GM19239 (cell line): ENCODE measurements around the gene UBXN1.

Experiments used
- DNase-seq: peaks from one replicate; pipeline ENCODE4 v3.0.0; 2011; ENCODE audit warnings: low spot score; ENCODE audit not compliant: insufficient read length
- FAIRE-seq: peaks from 2 replicates; lab custom pipeline; 2011; peaks lifted over from hg19 to GRCh38; lab: Jason Lieb, UNC

UBXN1 gene, protein sequence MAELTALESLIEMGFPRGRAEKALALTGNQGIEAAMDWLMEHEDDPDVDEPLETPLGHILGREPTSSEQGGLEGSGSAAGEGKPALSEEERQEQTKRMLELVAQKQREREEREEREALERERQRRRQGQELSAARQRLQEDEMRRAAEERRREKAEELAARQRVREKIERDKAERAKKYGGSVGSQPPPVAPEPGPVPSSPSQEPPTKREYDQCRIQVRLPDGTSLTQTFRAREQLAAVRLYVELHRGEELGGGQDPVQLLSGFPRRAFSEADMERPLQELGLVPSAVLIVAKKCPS

DNA sequence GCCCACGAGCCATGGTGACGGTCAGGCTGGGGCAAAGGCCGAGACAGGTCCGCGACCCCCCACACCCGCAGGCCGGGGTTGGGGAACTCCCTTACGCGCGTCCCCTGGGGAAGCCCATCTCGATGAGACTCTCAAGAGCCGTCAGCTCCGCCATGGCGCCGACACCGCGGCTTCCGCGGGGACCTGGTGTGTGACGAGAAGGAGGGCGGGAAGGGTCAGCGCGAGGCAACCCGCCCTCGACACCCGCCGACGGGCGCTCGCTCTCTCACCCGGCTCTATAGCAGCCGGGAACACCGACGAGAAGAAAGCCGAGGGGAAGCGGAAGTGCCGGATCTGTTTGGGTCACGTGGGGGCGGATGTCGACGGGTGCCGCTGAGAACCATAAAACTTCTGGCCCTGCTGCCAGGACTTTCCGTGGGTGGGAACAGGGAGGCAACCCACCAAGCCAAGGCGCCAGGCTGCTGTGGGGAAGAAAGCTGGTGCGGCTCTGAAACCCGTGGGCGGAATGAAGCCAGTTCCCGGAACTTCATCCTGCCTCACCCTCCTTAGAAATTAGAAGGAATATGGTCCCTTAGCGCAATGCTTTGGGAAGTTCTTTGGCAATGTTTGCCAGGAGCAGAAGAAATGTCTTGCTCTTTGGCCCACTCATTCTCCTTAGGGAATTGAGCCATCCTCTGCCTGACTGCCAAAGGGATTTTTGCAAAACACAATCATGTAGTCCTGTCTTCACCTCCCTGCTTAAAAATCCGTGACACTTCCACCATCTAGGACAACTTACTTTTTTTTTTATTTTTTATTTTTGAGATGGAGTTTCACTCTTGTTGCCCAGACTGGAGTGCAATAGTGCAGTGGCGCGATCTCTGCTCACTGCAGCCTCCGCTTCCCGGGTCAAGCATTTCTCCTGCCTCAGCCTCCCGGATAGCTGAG is at the start of gene UBXN1:
TSS of gene UBXN1 (minus strand) at position 304 of the 927 bp plus-strand sequence. CDS start at position 154, 150 bp downstream.
- FAIRE-seq (peak; percentile 59), DNase-seq (peak; percentile 91)

DNA sequence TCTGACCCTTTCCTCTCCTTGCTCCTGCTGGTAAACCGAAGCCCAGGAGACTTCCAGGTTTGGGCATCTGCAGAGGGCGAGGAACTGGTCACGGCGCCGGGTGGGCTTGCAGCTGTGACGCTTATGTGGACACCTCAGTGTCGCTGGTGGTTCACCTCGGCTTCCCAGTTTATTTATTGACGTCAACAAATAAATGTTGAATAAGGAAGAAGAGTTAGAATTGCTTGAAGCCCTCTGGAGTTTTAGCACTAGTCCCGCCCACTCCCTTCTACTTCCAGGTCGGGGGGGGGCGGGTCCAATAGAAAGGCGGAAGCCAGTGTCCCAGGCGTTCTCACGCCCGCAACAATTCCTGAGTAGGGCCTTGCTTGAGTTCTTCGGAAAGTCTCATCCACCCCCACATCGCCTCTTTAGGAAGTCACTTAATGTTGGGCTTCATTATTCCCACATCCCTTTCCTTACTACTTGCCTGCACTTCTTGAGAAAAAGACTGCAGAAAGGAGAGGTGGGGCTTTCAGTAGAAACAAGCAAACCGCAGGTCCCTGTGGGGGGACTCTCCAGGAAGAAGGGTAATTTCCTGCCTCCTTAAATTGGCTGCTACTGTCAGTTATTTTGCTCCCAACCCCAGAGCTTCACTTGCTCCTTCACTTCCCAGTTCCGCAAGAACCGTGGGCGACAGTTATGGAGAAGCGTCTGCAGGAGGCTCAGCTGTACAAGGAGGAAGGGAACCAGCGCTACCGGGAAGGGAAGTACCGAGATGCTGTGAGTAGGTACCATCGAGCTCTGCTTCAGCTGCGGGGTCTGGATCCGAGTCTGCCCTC is 49.5 kb upstream of the UBXN1 start, which contains the start of gene TTC9C:
TSS of gene TTC9C (plus strand) at position 316 of the 818 bp plus-strand sequence. CDS start at position 679, 363 bp downstream.
- FAIRE-seq (peak; percentile 80), DNase-seq (peak; percentile 48)

DNA sequence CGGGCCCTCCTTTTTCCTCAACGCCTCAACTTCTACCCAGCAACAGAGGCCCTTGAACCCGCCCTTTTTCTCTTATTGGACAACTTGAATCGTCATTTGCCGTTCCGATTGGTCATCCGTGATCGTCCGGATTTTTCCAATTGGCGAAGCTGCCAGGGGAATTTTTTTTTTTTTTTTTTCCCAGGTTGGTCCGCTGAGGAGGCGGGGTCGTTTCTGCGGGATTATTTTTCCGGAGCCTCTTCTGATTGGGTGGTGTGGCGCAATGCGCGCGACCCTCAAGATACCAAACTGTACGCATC is 48.9 kb upstream of the UBXN1 start:
- DNase-seq (peak; percentile 38), FAIRE-seq (peak; percentile 91)

DNA sequence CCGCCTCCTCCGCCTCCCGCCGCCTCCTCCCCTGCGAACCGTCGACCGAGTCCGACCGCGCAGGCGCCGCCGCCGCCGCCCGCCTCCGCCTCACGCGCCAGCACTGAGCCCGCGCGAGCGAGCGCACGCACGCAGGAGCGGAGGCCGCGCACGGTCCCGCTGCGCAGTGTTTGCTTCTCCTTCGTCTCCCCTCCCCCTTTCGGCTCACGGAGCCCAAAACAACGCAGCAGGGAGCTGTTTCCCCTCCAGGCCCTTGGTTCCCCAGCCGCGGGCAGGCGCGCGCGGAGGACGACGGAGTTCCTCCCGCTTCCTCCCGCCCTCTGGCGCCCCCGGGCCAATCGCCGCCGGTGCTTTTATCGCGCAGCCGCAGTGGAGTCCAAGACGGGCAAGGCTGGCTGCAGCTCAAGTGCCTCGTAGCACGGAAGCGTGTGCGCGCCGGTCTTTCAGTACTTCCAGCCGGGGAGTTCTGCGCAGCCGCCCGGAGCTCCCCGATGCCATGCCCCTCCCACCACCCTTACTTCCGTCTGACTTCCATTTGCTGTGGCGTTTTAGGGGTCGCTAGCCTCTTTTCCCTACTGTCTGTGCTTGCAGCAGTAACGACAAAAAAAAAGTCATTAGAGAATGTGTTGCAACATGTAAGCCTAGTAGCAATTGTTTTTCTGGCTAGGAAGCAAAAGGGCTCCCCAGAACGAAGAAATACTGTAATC is 48.4 kb upstream of the UBXN1 start, which contains the start of gene HNRNPUL2:
TSS of gene HNRNPUL2 (minus strand) at position 293 of the 707 bp plus-strand sequence. CDS start 301 bp downstream, outside the sequence.
- FAIRE-seq (no peak), DNase-seq (peak; percentile 91)

DNA sequence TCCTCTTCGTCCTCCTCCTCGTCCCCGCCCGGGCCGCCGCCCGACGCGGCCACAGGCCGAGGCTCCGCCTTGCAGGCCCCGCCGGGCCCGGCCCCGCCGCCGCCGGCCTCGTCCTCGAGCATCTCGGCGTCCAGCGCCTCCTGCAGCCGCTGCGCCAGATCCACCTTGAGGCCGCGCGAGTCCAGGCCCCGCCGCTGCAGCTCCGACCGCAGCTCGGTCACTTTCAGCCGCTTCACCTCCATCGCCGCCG is 48.0 kb upstream of the UBXN1 start:
- no peak for DNase-seq
- no peak for FAIRE-seq

DNA sequence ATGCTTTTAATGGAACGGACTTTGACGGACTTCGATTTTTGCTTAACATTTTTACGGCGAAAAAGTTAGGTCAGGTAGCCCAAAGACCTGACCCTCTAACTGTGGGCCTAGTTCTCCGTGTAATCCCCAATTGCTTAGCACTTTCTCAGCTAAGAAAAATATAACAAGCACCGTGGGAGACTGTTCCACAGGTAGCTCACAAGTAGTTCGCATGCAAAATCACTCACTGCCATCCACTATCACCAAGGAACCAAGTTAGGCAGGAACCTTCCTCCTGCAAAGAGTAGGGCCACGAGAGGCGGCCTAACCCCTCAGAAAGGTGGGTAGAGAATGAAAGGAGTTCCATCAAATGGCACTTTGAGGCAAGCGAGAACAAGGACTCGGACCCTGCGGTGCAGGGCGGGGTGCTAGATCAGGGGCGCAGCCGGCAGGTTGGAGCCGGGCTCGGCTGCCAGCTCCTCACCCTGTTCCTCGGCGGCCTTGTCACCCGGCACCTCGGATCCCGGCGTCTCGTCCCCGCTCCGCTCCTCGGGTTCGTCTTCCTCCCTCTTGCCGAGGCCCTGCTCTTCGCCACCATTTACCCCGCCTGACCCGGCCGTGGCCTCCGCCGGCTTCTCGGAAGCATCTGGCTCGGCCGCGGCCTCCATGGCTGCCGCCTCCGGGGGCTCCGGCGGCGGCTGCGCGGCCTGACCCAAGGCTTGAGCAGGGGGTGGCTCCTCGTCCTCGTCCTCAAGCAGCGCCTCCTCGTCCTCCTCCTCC is 47.5 kb upstream of the UBXN1 start:
- FAIRE-seq, result no peak
- DNase-seq, result no peak

DNA sequence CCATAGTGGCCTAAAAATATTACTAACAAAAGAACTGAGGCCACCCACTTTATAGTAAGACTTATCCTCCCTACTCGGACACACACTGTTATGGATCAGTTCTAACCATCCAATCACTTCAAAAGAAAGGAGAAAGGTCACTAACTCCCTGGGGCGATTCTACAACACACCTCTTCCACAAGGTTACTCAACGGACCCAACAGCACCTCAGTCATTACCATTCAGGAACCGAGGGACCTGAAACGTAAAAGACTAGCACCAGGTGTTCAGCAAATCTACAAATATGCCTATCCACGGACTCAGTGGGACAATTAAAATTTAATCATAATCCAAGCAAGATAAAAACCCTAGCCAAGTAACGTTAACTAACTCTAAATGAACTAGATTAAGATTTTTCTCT is 46.8 kb upstream of the UBXN1 start:
- DNase-seq, result no peak
- FAIRE-seq, result no peak

DNA sequence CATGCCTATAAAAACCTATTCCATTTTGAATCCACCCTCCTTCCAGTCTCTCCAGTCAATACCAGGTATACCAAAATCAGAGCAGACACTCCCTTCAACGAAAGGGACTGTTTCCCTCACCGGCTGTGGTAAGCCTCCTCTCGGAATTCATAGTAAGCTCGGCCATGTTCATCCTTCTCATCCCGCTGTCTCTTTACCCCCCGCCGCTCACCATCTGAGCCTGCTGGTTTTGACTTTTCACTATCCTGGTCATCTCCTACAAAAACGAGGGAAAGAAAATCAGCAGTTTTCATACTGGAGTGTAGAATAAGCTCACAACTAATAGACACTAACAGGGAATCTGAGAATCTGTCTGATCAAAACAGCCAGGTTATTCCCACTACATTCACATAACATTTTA is 45.3 kb upstream of the UBXN1 start:
- FAIRE-seq, result no peak
- DNase-seq, result no peak

DNA sequence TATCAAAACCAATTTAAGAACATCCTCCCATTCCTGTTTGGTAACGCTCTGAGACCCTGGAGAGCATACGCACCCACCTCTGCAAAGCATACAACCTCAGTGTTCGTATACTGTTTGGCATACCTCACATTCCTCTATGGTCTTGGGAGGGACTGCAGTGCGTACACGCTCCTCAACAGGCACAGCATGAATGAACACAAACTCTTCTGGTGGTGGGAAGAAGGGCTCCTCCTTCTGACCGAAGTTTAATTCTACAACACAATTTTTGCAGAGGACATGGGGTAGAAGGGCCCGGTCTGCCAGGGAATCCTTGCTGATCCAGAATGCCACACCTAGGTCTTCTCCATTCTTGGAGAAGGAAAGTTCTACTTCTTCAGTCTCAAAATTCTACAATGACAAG is 43.1 kb upstream of the UBXN1 start:
- no peak for DNase-seq
- no peak for FAIRE-seq

DNA sequence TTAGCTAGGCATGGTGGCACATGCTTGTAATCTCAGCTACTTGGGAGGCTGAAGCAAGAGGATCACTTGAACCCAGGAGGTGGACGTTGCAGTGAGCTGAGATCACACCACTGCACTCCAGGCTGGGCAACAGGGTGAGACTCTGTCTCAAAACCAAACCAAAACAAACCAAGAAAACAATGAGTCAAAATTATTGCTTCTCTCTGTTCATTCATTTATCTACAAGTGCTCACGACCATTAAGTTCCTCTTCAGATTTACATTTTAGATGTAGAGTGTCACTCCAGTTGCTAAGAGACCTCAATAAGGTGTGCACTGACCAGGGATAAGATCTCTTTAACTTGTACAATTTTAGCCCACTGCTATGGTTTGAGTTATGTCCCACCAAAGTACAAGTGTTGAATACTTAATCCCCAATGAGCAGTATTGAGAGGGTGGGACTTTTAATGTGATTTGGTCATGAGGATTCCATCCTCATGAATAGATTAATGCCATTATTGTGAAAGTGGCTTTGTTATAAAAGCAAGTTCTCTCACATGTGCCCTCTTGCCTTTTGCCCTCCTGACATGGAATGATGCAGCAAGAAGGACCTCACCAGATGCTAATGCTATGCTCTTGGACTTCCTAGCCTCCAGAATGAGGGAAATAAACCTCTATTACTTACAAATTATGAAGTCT is 40.6 kb upstream of the UBXN1 start:
- FAIRE-seq (no peak), DNase-seq (no peak)

DNA sequence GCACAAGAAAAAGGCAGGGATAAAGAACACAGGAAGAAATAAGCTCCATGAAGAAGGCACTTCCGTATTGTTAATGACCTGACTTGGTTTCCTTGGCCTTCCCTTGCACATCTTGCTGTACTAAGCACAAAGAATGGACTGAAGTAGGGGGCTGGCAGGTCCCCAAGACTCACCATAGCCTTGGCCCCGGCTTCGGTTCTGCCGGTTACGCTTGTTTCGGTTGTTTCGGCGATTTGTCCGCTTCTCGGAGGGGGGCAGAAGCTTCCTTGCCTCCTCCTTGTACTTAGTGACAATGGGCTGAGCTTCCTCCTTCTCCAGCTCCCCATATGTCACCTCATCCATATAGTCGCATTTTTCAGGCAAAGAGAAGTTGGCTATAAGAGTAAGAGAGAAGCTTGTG is 37.9 kb upstream of the UBXN1 start:
- DNase-seq (no peak), FAIRE-seq (no peak)

DNA sequence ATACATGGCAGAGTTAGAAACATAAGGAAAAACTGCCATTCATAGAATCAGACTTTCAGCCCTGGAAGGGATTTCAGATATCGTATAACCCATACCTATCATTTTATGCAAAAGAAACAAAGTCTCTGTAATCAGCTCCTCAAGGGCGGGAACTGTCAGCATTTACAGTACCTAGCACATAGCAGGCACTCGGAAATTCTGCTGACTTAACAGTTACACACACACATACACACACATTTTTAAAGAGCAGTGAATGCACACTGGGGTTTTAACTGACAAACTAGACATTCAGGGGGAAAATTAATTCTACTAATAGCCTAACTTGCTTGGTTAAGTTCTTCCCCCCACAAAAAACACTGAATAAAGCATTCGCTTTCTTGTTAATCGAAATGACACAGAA is 37.3 kb upstream of the UBXN1 start:
- FAIRE-seq (no peak), DNase-seq (no peak)

DNA sequence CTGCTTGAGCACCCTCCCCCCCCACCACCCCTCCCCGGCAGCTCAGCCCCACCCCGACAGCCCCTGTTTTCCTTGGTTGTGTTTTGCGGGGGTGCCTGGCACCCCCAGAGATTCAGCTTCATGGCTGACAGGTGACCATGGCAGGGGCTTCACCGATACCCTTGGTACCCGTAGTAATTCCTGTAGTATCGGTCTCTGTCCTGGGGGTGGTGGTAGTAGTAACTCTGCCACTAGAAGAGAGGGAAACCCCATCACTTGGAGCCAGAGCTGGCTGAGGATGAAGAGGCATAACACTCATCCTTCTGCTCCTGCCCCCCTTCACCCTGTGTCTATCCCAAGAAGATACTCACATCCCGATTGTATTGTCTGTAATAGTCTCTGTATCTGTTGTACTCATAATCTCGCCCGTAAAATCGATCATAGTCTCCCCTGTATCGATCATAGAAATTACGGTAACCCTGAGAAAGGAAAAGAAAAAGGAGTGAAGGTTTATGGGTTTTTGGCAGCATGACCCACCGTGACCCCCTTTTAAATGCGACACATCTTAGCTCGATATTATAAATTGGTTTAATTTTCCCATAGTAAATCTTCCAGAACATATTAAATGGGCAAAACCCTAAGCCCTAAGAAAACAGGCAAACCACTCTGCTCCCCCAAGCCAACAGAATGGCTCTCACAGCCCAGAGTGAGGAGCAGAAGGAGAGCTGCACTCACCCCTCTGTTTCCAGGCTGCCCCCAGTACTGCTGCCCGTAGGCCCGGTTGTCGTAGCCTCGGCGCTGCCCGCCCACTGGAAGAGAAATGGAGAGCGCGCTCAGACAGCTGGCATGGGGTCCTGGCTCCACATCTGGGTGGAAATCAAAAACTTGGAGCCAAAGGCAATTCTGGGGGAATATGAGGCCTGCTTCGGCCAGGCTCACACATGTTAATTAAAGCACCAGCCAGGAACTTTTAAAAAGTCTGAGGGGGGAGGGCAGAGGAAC is 36.6 kb upstream of the UBXN1 start:
- DNase-seq (no peak), FAIRE-seq (no peak)

DNA sequence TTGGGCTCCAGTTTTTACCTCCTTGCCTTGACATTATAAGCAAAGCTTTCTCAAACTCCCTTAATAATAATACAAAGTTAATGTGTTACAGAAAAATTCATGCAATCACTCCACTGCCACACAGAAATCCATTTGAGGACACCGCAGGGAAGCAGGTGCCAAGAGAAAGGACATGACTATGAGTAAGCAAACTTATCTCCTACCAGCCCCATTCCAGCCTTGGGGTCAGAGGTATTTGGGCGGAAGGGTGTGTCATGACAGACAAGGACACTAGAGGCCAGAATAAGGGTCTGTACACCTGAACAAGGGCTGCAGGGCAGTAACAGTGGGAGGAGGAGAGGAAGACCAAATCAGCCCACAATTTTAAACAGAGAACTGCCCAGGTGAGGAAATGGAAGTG is 34.5 kb upstream of the UBXN1 start:
- FAIRE-seq (no peak), DNase-seq (no peak)

DNA sequence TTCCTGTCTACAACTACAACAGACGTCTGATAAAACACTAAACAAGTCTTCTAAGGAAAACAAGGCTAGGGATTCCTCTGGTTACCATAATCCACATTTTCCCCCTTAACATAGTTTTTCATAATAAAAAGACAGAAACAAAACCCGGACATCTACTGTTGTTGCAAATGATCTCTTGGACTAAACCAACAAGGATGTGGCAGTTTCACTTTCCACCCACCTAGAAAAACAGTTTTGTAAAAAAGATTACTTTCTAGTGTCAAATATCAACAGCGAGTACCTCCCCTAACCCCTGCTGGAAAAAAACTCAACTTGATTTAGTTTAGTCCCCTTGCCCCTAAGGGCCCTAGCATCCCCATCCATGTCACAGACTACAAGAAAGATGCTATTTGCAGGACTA is 34.0 kb upstream of the UBXN1 start:
- FAIRE-seq, result peak; percentile 14

DNA sequence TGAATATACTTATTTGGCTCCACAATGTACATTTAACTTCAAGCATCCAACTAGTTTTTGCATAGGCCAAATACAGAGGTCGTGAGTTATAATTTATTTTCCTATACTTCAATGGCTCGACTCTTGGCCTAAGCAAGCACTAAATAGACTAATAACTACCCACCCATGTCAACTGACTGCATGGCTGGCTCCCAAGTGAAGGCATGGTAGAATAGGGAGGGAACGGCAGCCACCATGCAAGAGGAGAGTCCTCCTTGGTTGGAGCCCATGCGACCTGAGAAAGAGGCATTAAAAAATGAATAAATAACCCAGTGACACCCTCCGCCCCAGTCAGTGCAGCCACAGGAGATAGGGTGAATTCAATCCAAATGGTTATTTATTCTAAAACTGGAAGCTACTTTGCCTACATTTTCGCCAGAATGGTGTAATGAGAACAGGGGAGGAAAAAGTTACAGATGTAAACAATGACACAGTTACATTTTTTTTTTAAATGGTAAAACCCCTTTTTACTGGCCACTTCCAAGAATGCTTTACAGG is 33.5 kb upstream of the UBXN1 start:
- DNase-seq, result no peak
- FAIRE-seq, result no peak

More for the DNA sequence above, 34.0 kb upstream of the UBXN1 start:
- no peak for DNase-seq

DNA sequence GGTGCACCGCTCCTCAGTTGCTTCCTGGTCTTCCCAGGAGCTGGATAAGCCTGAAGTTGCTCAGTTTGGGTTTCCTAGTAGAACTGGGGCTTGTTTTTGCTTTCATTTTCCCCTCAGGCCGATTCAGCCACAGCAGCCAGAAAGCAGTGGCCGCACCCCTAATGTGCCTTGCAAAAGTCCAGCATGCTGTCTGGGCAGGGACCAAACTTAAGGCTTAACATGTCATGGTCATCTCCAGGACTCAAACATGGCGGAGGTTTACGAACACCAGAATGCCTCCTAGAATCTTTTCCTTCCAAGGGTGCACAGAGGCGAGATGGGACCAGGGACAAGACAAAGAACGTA is 31.1 kb upstream of the UBXN1 start:
- DNase-seq, result no peak

More for the DNA sequence above, 31.1 kb upstream of the UBXN1 start:
- no peak for FAIRE-seq
